BLaER1 (cell line): Measurements from ENCODE around the gene NHLRC4.
A peak's percentile ranks its signal among the peaks of the same experiment; 100 is the strongest.

Experiments used
- H3K27ac ChIP-seq: shearing (Covaris generic); formaldehyde crosslinking; 2 replicates; pipeline ENCODE4 v1.8.1; 2022
- H3K27me3 ChIP-seq: shearing (Covaris generic); formaldehyde crosslinking; 2 replicates; pipeline ENCODE4 v1.8.1; 2022
- H3K36me3 ChIP-seq: shearing (Covaris generic); formaldehyde crosslinking; 2 replicates; pipeline ENCODE4 v1.8.1; 2022
- H3K4me1 ChIP-seq: shearing (Covaris generic); formaldehyde crosslinking; 2 replicates; pipeline ENCODE4 v1.8.1; 2022
- H3K4me2 ChIP-seq: shearing (Covaris generic); formaldehyde crosslinking; 2 replicates; pipeline ENCODE4 v1.8.1; 2022
- H3K4me3 ChIP-seq: shearing (Covaris generic); formaldehyde crosslinking; 2 replicates; pipeline ENCODE4 v1.8.1; 2022
- H3K9ac ChIP-seq: shearing (Covaris generic); formaldehyde crosslinking; 2 replicates; pipeline ENCODE4 v1.8.1; 2022
- H3K9me3 ChIP-seq: shearing (Covaris generic); formaldehyde crosslinking; 2 replicates; pipeline ENCODE4 v1.8.1; 2022
- H4K20me1 ChIP-seq: shearing (Covaris generic); formaldehyde crosslinking; 2 replicates; pipeline ENCODE4 v1.8.1; 2022
- Cebpa-rat ChIP-seq: shearing (Covaris generic); IDR thresholded peaks from 2 replicates; pipeline ENCODE4 v1.8.1; 2022

The NHLRC4 gene

DNA sequence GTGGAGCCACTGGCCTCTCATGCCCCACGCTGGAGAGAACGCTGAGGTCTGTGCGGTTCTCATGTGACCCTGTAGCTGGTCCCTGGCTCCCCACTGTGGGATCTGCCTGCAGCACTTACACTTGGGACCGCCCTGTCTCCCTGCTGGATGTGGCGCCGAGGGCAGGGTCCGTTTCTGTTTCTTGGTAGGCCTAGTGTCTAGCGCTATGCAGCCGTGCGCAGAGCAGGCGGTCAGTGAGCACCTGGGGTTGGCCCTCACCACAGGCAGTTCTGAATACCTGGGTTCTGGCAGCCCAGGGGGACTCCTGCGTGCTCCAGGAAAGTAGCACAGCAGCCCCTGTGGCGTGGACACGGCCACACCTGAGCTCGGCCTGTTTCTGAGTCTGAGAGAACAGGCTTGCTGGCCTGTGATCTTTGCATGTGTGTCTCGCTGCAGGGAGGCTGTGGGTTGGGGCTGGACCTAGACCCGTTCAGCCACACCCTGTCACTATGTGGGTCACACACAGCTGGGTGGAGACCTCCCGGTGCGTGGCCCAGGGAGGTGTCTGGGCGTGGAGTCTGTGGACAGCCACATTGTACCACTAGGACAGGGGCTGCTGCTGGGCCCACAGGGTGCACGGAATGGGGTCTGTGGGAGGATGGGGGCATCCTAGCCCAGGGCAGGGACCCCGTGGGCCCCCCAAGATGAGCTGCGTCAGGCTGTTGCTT is 36.5 kb upstream of the NHLRC4 start:
- Histone ChIP-seq H3K27ac (no peak overlapping the region), H3K36me3 (peaks cover 56% of the 10 kb centered on the region), H3K4me3 (no peak overlapping the region), H4K20me1 (peaks cover 88% of the 10 kb centered on the region), H3K27me3 (no peaks in the 10 kb centered on the region), H3K9me3 (no peaks in the 10 kb centered on the region), H3K4me2 (peak overlapping the region; percentile 97), H3K4me1 (peaks cover 60% of the 10 kb centered on the region), H3K9ac (peak overlapping the region; percentile 92; the same call in 1 of the 2 replicates)
- TF ChIP-seq Cebpa-rat = no peak

DNA sequence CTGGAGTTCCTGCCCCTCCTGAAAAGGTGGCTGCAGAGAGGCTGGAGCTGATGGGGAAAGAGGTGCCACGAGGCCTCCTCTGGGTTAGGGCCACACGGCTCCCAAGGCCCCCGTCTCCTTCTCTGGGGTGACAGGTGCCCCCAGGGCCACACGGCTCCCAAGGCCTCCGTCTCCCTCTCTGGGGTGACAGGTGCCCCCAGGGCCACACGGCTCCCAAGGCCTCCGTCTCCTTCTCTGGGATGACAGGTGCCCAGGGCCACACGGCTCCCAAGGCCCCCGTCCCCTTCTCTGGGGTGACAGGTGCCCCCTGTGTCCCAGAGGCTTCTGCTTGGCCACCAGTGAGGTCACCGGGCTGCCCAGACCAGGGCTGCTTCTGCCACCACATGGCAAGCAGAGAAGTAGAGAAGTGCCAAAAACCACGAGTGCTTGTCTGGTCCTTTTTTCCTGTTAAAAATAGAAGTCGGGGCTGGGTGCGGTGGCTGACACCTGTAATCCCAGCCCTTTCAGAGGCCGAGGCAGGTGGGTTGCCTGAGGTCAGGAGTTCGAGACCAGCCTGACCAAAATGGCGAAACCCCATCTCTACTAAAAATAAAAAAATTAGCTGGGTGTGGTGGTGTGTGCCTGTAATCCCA is 35.2 kb upstream of the NHLRC4 start:
- no peak for TF ChIP-seq Cebpa-rat
- Histone ChIP-seq H3K4me3 (no peak overlapping the region), H3K27me3 (no peaks in the 10 kb centered on the region), H3K9ac (no peak overlapping the region), H3K27ac (0 out of 2 replicates have a peak overlapping the region, but pooled peaks have one; percentile 4), H4K20me1 (peaks cover 88% of the 10 kb centered on the region), H3K4me1 (peaks cover 46% of the 10 kb centered on the region), H3K9me3 (no peaks in the 10 kb centered on the region), H3K36me3 (peaks cover 70% of the 10 kb centered on the region), H3K4me2 (0 out of 2 replicates have a peak overlapping the region, but pooled peaks have one; percentile 3)

DNA sequence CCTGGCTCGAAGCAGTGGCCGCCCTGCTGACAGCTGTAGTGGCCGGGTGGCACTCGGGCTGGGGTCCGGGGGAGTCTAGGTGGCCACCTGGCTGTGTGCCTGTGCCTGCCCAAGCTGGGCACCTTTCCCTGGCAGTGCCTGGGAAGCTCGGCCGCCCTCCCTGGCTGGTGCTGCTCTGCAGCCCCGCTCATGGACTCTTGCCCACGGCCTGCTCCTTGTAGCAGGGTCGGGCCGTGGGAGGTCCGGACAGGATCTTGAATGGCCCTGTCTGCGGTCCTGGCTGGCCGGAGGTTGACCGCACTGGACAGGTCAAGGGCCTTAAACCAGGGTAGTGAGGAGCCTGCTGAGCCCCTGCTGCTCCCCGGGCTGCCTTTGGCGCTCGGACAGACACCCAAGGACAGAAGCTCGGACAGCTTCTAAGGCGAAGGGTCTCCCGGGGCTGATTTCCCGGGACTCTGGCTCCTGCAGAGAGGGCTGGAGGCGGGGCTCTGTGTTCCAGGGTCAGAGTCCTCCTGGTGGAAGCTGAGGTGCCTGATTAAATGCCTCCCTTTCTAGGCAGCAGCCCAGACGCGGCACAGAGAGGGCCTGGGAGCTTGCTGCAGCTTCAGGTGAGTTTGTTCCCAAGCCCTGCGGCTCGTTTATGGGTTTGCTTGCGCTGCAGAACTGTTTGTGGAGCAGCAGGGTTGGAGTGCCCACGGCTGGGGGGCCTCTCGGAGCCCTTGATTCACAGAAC is 33.2 kb upstream of the NHLRC4 start:
- peak overlapping the region; percentile 16 for H3K4me2 ChIP-seq
- H3K4me3 ChIP-seq = no peak overlapping the region
- H3K4me1 ChIP-seq = peaks cover 46% of the 10 kb centered on the region
- H3K27ac ChIP-seq = no peak overlapping the region
- peaks cover 100% of the 10 kb centered on the region for H4K20me1 ChIP-seq
- H3K36me3 ChIP-seq = peaks cover 89% of the 10 kb centered on the region
- no peak for TF ChIP-seq Cebpa-rat
- H3K9me3 ChIP-seq = no peaks in the 10 kb centered on the region
- no peak overlapping the region for H3K9ac ChIP-seq
- H3K27me3 ChIP-seq = no peaks in the 10 kb centered on the region

DNA sequence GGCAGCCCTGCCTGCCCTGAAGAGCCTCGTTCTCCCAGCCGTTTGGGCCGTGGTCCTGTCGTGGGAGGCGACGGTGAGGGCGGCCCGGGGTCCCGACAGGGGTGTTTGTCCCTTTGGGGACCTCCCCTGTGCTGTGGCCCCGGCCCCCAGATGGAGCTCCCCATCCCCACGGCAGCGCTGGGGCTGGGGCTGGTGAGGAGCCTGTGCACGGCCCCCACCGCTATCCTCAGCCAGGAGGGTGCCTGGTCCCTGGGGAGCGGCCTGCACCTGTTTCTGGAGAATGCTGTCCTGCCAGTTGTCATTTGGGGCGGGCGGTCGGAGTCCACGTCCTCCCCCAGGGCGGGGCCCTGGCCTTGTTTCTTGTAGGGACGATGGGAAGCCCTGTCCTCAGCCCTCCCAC is 32.7 kb upstream of the NHLRC4 start:
- Histone ChIP-seq H4K20me1 (peaks cover 100% of the 10 kb centered on the region), H3K4me1 (peaks cover 40% of the 10 kb centered on the region), H3K4me2 (peak overlapping the region; percentile 16; the same call in 1 of the 2 replicates), H3K27me3 (no peaks in the 10 kb centered on the region), H3K9me3 (no peaks in the 10 kb centered on the region), H3K9ac (no peak overlapping the region), H3K4me3 (no peak overlapping the region), H3K36me3 (peaks cover 93% of the 10 kb centered on the region), H3K27ac (no peak overlapping the region)
- no peak for TF ChIP-seq Cebpa-rat

GRCh38 chr16:534856-535445 is 31.9 kb upstream of the NHLRC4 start:
- no peak overlapping the region for H3K9ac ChIP-seq
- no peaks in the 10 kb centered on the region for H3K27me3 ChIP-seq
- H3K9me3 ChIP-seq = no peaks in the 10 kb centered on the region
- no peak overlapping the region for H3K4me3 ChIP-seq
- TF ChIP-seq Cebpa-rat = no peak
- H4K20me1 ChIP-seq = peaks cover 100% of the 10 kb centered on the region
- H3K36me3 ChIP-seq = peaks cover 94% of the 10 kb centered on the region
- peaks cover 32% of the 10 kb centered on the region for H3K4me1 ChIP-seq
- no peak overlapping the region for H3K27ac ChIP-seq
- no peak overlapping the region for H3K4me2 ChIP-seq

- H4K20me1 ChIP-seq = peaks cover 100% of the 10 kb centered on the region
- no peak overlapping the region for H3K4me3 ChIP-seq
- H3K36me3 ChIP-seq = peaks cover 94% of the 10 kb centered on the region
- no peak overlapping the region for H3K9ac ChIP-seq
- no peak for TF ChIP-seq Cebpa-rat
- peaks cover 24% of the 10 kb centered on the region for H3K4me1 ChIP-seq
- no peak overlapping the region for H3K27ac ChIP-seq
- no peaks in the 10 kb centered on the region for H3K9me3 ChIP-seq
- H3K4me2 ChIP-seq = no peak overlapping the region
- no peaks in the 10 kb centered on the region for H3K27me3 ChIP-seq
Observed at GRCh38 chr16:535446-536405, 31.1 kb upstream of the NHLRC4 start.

DNA sequence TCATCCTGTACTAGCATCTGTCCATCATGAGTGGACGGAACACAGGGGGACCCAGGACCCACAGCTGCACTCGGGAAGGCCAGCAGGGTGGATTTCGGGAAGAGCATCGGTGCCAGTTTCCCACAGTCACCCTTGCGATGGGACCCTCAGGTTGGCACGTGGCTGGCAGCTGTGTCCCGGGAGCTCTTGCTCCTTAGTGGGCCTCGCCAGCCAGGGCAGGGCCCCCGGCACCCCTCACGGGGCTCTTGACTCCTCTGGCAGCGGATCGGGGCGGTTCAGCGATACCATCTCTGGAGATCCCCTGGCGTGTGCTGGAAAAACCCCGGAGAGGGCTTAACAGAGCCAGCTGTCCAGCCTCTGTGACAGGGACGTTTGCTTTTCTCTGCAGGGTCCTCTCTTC is 30.1 kb upstream of the NHLRC4 start:
- no peaks in the 10 kb centered on the region for H3K9me3 ChIP-seq
- peaks cover 100% of the 10 kb centered on the region for H4K20me1 ChIP-seq
- peaks cover 94% of the 10 kb centered on the region for H3K36me3 ChIP-seq
- no peak overlapping the region for H3K4me3 ChIP-seq
- H3K27me3 ChIP-seq = no peaks in the 10 kb centered on the region
- H3K27ac ChIP-seq = no peak overlapping the region
- no peak overlapping the region for H3K4me2 ChIP-seq
- peaks cover 22% of the 10 kb centered on the region for H3K4me1 ChIP-seq
- no peak for TF ChIP-seq Cebpa-rat
- H3K9ac ChIP-seq = no peak overlapping the region

DNA sequence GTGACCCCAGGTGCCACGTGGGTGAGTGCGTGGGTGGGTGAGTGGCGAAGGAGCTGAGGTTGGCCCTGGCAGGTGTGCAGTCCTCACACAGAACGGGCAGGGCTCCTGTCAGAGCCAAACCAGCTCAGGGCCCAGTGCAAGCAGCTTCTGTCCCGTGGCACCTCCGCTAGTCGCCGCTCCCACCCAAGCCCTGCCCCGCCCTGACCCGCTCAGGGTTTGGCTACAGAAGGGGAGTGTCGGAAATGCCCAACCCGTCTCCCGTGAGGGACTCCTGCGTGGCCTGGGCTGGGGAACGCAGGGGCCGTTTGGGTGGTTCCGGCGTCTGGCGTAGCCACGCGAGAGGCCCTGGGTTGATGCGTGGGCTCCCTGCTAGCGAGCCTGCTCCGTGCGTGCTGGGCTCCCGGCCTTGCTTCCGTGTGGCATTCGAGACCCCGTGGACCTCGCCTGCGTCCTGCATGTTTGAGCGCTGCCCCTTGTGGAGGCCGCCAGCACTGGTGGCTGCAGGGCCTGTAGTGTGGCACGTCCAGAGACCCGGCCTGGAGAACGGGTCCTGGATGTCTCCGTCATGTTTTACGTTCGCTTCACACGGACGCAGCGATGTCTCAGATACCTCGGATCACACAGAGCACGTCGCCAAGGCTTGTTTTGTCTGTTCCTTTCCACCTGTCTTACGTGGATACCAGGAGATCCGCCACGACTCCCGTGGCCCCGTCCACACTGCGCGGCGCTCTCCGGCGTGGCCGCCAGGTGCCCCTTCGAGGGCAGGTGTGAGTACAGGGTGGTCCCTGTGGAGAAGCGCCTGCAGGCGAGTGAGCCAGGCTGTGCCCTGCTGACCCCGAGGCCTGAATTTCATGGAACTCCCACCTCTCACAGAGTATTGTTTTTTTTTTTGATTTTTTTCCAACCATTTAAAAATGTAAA is 29.1 kb upstream of the NHLRC4 start:
- Histone ChIP-seq H3K9ac (no peak overlapping the region), H3K4me1 (peaks cover 25% of the 10 kb centered on the region), H3K9me3 (no peaks in the 10 kb centered on the region), H3K4me3 (no peak overlapping the region), H3K4me2 (no peak overlapping the region), H3K27ac (no peak overlapping the region), H3K36me3 (peaks cover 94% of the 10 kb centered on the region), H4K20me1 (peaks cover 100% of the 10 kb centered on the region), H3K27me3 (no peaks in the 10 kb centered on the region)
- TF ChIP-seq Cebpa-rat = no peak
